OCI-LY7 (cell line): ENCODE measurements around the gene GIT2.

ENCODE experiments used
- CTCF ChIP-seq: fragments of 200-600 bp; sonication (generic); conservative IDR thresholded peaks from 2 replicates; pipeline ENCODE4 v1.5.1; 2014; ENCODE audit warnings: mild to moderate bottlenecking, antibody characterized with exemption, low read length, moderate library complexity, mixed read lengths
- EZH2phosphoT487 ChIP-seq: fragments of 200-600 bp; sonication (generic); IDR thresholded peaks from 2 replicates; pipeline ENCODE4 v1.6.1; 2018; ENCODE audit warnings: low read depth, borderline replicate concordance, mild to moderate bottlenecking, mixed run types, antibody characterized with exemption, low read length, moderate library complexity, mixed read lengths

GRCh38 chr12:109994401-109995175 lies 1.6 kb downstream of the GIT2 start:
- TF ChIP-seq CTCF = no peak
- TF ChIP-seq EZH2phosphoT487 = no peak
